Effector CD8-positive, alpha-beta T cell (primary cell): ENCODE measurements around the gene KCNK3.
"Not testable (repeated sequence)": the region's sequence is repeated elsewhere in the genome, so short reads cannot be mapped to it uniquely, and the experiment has no call there.

Experiments
- DNase-seq: peaks from one replicate; lab custom pipeline; 2025; lab: John Stamatoyannopoulos, UW
- total RNA-seq, 4 experiments: gene quantifications; one replicate each; lab custom pipeline; 2026; lab: John Stamatoyannopoulos, UW

Gene KCNK3
- total RNA-seq, result 0 reads per million in 4 experiments

DNA sequence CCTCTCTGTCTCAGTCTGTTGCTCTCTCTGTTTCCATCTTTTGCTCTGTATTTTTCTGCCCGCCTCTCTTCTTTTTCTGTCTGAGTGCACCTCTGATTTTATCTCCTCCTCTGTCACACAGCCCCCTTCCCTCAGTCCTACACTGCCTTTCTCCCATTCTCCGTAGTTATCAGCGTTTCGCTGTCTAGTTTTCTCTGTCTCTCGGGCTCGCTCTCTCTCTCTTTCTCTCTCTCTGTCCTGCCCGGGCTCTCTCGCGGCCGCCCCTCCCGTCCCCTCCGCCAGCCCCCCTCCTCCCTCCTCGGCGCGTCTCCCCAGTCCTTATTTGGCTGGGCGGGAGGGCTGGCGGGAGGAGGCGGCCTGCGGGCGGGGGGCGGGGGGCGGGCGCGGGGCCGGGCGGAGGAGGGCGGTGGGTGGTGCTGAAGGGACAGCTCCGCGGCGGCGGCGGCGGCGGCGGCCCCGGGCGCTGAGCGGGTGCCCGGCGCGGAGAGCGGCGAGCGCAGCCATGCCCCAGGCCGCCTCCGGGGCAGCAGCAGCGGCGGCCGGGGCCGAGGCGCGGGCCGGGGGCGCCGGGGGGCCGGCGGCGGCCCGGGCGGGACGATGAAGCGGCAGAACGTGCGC, at the start of gene KCNK3:
TSS of gene KCNK3 (plus strand) at position 444 of the 618 bp plus-strand sequence. CDS start at position 598, 154 bp downstream.
- DNase-seq, result peak; percentile 6

DNA sequence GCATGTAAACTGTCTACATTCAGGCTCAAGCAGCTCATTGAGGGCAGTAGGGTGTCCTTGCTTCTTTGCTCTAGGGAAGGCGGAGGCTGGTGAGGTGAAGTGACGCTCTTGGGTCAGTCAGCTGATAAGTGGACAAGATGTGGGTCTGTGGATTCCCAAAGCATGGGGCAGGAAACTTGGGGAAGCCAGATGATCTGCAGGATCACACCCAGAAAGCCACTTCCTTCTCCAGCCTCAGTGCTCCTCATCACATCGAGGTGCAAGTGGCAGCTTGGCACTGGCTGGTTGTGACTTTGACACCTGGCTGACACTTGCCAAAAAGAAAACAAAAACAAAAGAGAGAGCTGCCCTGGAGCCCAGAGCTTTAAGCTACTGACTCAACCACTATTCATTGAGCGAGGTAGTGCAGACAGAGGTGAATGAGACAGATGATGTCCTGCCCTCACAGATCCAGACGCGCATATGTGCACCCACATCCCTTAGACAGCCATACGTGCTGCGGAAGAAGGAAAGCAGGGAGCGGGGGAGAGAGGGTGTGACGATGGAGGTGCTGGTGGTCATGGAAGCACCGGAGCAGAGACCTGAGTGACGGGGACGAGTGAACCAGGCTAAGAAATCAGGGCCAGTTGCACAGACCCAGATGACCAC, 48.2 kb upstream of the KCNK3 start:
- no peak for DNase-seq

DNA sequence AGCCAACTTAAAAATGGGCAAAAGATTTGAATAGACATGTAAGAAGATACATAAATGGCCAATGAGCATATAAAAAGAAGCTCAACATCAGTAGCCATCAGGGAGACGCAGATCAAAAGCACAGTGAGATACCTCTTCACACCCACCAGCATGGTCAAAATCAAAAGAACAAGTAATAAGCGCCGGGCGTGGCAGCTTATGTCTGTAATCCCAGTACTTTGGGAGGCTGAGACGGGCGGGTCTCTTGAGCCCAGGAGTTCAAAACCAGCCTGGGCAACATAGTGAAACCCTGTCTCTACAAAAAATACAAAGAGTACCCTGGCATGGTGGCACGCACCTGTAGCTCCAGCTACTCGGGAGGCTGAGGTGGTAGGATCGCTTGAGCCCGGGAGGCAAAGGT, 46.8 kb upstream of the KCNK3 start:
- no peak for DNase-seq

- DNase-seq, result no peak
Observed at GRCh38 chr2:26646986-26647672, 45.4 kb upstream of the KCNK3 start.

DNA sequence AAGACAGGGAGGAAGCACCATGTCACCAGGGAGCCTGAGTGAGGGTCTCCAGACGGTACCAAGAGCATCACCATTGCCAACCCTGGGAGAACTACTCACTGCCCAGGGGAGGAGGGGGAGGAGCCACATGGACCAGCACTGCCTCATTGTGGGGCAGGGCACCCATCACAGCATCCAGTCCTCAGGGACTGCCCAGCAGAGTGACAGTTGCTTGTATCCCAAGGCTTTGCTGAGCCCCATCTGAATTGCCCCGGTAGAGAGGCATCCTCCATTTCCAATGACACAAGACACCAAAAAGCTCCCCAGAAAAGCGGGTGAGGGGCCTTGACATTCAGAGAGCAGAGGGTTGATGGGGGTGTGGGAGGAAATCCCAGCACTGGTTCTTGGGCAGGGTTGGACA, 44.5 kb upstream of the KCNK3 start:
- DNase-seq, result no peak

- DNase-seq, result no peak
Observed at GRCh38 chr2:26648516-26648915, 44.0 kb upstream of the KCNK3 start.

DNA sequence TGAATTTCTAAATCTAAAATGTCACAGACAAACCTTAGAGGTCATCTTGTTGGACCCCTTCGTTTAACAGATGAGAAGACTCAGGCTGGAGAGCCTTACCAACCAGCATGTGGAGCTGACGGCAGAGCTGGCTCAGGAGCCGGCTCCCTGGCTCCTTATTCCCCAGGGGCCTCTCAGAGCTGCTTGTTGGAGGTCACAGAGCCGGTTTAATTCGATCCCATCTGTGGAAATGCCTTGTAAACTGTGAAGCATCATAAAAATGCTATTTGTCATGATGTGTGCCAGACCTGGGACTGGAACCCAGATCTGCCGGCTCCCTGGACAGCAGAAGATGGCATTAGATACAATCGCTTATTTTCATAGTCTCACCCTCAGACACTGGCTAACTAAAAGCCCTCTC, 43.2 kb upstream of the KCNK3 start:
- DNase-seq, result no peak

DNA sequence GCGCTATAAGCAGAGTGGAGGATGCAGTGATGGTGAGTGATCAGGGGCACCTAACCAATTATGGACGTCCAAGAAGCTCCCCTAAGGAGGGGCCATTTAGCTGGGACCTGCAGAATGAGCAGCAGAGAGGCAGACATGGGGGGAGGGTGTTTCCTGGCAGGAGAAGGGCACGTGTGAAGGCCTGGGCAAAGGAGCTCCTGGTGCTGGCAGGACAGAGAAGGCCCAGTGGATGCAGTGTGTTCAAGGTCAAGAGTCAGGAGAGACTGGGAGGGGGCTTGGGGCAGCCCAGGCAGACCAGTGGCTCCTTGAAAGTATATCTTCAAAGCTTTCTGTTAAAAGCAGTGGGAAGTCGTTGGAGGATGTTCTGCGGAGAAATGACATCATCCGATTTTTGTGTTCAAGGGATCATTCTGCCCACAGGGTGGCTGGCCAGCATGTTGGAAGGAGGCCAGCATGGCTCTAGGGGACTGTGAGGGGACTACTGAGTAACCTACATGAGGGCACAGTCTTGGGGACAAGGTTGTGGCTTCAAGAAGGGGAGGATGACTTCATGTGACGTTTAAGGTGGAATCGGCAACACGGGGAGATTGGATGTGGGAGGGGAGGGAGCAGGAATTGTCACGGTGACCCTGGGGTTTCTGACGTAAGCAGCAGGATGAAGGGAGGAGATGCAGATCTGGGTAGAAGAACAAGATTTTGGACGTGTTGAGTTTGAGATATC, 42.4 kb upstream of the KCNK3 start:
- DNase-seq, result no peak

- no peak for DNase-seq
Observed at GRCh38 chr2:26650713-26651469, 41.6 kb upstream of the KCNK3 start.

DNA sequence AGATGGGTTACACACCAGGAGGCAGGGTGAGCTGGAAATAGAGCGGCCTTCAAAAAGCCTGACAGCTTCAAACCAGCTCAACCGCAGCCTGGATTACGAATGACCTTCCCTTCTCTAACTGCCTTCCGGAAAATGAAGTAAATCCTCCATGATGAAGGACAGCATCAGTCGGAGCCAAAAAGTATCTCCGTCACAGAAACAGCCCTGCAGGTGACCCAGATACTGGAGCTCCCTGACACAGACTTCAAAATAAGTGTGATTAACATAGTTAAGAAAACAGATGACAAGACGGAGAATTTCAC, 41.1 kb upstream of the KCNK3 start:
- no peak for DNase-seq

DNA sequence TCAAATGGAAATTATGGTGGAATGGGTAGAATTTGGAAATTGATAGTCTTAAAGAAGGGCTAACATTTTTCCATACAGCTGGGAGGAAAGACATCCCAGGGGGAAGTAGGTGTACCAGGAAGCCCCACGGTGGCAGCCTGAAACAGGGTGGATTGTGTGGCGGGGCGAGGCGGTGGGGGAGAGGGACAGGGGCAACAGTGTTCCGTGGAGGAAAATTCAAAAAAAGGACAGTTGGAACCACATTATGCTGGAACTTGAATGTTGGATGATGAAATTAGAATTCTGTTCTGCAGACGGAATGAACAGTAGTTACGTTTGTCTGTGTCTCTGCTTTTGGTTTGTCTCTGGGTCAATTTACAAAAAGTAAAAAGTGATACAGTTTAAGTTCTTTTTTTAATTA, 40.7 kb upstream of the KCNK3 start:
- no peak for DNase-seq

DNA sequence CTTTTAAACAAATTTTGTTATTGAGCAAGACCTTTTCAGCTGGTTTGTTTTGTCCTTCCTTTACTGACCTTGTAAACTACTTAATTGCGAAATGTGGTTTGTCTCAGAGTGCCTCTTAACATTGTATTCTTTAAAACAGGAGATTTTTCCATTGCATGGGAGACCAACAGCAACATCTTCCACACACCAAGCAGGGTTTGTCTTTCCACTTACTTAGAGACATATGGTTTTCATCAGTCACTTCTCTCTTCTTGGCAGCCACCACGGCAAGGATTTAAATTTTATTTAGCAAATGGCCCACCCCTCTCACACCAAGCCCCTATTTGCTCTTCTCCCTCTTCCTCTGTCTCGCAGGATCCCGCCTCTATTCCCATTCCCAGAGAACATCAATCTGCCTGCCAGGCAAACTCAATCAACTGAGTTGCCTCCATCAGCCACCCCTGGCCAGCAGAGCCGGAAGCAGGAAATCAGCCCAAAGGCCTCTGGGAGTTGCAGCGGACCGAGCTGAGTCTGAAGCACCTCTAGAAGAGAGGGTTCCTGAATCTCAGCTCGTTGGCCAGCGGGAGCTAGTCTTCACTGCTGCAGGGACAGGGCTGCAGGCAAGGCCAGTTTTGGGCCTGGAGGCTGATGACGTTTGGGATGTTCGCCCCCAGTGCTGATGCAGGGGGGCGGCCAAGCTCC, 40.0 kb upstream of the KCNK3 start:
- no peak for DNase-seq

GRCh38 chr2:26653207-26654060, 39.1 kb upstream of the KCNK3 start:
- DNase-seq, result no peak

DNA sequence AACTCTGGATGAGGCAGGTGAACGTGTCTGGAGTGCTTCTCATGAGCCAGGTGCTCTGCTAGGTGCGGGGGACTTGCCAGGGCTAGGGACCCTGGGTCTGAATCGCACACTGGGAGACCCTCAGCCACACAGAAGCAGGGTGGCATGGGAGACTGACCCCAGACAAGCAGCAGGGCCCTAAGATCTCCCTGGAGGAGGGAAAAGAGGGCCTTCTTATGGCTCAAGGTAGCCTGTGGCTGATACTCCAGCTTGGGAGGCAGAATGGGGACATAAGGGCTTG, 38.5 kb upstream of the KCNK3 start:
- no peak for DNase-seq

DNA sequence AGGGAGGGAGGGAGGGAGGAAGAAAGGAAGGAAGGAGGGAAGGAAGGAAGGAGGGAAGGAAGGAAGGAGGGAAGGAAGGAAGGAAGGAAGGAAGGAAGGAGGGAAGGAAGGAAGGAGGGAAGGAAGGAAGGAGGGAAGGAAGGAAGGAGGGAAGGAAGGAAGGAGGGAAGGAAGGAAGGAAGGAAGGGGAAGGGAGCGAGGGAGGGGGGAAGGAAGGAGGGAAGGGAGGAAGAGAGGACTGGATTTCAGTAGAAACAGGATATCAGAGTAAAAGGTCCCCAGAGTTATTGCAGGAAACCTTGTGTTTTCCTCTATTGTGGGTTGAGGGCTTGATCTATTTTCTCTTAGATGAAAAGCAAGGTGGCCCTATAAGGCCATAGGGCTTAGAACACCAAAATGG, 37.4 kb upstream of the KCNK3 start:
- not testable (repeated sequence) for DNase-seq

DNA sequence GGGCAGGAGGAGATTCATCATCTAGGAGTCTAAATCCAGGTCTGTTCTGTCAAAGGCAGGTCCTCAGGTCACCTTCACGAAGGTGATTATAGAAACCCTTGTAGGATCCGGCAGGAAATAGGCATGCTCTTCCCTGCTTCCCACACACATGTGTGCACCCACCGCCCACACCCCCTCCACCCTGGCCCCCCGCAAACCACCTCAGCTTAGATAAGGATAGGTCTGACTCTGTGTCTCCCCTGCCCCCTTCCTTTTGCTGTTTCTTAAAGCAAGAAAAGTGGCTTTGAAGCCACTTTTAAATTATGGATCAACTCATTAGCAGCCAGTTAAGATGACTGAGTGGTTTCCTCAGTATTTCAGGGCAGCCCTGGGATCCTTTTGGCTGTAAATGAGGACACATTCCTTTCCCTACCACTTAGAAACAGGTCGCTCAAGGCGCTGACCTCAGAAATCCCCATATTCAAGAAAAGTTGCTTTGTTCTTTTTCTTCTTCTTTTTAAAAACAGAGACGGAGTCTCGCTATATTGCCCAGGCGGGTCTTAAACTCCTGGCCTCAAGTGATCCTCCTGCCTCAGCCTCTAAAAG, 36.8 kb upstream of the KCNK3 start:
- no peak for DNase-seq

GRCh38 chr2:26657265-26657664, 35.3 kb upstream of the KCNK3 start:
- no peak for DNase-seq

GRCh38 chr2:26658691-26659346, 33.7 kb upstream of the KCNK3 start:
- no peak for DNase-seq

DNA sequence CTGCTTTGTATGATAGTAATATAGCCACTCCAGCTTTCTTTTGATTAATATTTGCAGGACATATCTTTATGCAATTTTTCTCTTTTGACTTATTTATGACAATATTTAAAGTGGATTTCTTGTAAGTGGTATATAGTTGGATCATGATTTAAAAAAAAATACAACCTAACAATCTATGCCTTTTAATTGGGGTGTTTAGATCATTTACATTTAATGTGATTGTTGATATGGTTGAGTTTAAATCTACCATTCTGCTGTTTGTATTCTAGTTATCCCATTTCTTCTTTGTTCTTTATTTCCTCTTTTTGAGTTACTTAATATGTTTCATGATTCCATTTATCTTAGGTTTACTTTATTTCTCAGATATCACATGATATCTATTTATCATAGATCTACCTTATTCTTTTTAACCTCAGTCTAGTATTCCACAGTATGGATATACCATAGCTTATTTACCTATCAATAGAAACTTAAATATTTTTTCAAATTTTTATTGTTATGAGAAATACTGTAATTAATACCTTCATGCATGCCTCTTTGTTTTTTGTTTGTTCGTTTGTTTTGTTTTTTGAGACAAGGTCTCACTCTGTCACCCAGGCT, 32.1 kb upstream of the KCNK3 start:
- no peak for DNase-seq
